ENCODE measurements around the gene MCC. TPM values are rescaled to one million over a fixed set of nuclear protein-coding genes. Genes with fewer than 3 reads are reported as not detected.

MCC gene
- total and polyA plus RNA-seq, 4 donors, result 1.6 to 38.6 (median 11.2) TPM

DNA sequence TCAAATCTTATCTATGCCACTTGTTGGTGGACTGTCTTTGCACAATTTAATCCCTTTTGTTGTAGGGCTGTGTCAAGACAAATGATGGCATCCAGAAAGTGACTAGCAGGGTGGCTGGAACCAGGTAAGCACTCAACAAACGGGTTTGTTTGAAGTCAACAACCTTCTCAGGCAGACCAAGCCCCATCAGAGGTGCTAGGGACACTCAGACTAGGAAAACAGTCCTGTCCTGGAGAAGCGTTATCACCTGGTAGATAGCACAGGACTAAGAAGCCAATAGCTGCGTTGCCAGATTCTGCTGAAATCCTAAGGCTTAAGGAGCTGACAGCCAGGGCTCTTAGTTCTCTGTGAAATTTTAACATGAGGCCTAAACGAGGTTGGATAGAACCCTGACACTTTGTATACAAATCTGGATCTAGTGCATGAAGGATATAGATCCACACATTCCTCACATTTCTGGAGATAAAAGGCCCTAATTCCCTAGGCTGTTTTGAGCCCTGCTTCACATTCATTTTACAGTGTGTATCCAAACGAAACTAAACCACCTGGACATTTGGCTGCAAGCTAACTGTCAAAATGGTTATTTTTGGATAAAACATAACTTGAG is 331.9 kb downstream of the MCC start:
- no peak overlapping the region for H3K27ac ChIP-seq (ENCODE audit: low read depth in 1 of 2, low read length in 1 of 2)
- H3K27me3 ChIP-seq (ENCODE audit: control insufficient read depth in 3 of 3, insufficient read depth in 3 of 3, low read length in 2 of 3), result no peaks in the 10 kb centered on the region
- WGBS, 2 donors, result 81 to 83% methylated on average over 5 of the region's 5 CpGs
- H3K9me3 ChIP-seq (ENCODE audit: control insufficient read depth in 4 of 4, insufficient read depth in 3 of 4, low read length in 3 of 4), result peaks cover 0 to 3% (median 0%) of the 10 kb centered on the region in 4 donors
- H3K4me1 ChIP-seq (ENCODE audit: control insufficient read depth in 5 of 5, insufficient read depth in 5 of 5, low read length in 5 of 5), result peaks cover 0 to 7% (median 0%) of the 10 kb centered on the region in 5 donors
- H3K4me3 ChIP-seq, result no peak overlapping the region
- ATAC-seq (ENCODE audit: insufficient read depth, low FRiP score), result no peak
- H3K9ac ChIP-seq (ENCODE audit: insufficient read depth in 1 of 2, low read length in 2 of 2), result no peak overlapping the region
- no peak for DNase-seq
- peaks cover 0 to 3% (median 0%) of the 10 kb centered on the region in 4 donors for H3K36me3 ChIP-seq (ENCODE audit: control insufficient read depth in 4 of 4, insufficient read depth in 4 of 4, low read length in 4 of 4)
- TF ChIP-seq, protein P1, sequence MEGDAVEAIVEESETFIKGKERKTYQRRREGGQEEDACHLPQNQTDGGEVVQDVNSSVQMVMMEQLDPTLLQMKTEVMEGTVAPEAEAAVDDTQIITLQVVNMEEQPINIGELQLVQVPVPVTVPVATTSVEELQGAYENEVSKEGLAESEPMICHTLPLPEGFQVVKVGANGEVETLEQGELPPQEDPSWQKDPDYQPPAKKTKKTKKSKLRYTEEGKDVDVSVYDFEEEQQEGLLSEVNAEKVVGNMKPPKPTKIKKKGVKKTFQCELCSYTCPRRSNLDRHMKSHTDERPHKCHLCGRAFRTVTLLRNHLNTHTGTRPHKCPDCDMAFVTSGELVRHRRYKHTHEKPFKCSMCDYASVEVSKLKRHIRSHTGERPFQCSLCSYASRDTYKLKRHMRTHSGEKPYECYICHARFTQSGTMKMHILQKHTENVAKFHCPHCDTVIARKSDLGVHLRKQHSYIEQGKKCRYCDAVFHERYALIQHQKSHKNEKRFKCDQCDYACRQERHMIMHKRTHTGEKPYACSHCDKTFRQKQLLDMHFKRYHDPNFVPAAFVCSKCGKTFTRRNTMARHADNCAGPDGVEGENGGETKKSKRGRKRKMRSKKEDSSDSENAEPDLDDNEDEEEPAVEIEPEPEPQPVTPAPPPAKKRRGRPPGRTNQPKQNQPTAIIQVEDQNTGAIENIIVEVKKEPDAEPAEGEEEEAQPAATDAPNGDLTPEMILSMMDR (IDR thresholded peaks at IDR 0.05; ENCODE audit: control extremely low read depth, extremely low read depth), result no peak

DNA sequence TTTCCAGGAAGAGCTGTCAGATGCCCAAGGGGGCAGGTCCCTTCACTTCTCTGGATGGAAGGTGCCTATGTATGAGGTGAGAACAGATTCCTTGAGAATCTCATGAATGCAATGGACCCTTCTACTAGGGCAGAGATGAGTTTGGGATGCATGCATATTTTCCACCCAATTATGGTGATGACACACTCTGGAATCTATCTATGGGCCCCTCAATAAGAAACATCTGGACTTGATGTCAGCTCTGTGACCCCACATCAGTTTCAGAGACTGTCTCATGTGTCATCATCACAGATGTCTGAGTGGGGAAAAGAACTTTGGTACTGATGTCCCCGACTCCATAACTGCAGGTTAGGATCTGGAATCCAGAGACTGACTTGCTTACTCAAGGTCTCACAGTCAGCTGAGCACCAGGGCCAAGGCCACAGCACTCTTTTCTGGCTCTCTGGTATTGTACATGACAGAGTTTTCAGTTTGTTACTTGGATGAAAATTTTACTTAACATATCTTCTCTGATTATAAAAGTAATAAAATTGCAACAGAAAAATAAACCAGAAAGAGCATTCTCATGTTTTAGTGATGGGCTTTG is 334.6 kb downstream of the MCC start:
- TF ChIP-seq, protein P1 (IDR thresholded peaks at IDR 0.05; ENCODE audit: control extremely low read depth, extremely low read depth), result no peak
- no peak overlapping the region for H3K9ac ChIP-seq (ENCODE audit: insufficient read depth in 1 of 2, low read length in 2 of 2)
- H3K4me3 ChIP-seq, result no peak overlapping the region
- H3K36me3 ChIP-seq (ENCODE audit: control insufficient read depth in 4 of 4, insufficient read depth in 4 of 4, low read length in 4 of 4), result peaks cover 0 to 3% (median 0%) of the 10 kb centered on the region in 4 donors
- ATAC-seq (ENCODE audit: insufficient read depth, low FRiP score) (no peak), DNase-seq (no peak)
- H3K9me3 ChIP-seq (ENCODE audit: control insufficient read depth in 4 of 4, insufficient read depth in 3 of 4, low read length in 3 of 4), result peaks cover 0 to 3% (median 0%) of the 10 kb centered on the region in 4 donors
- H3K27ac ChIP-seq (ENCODE audit: low read depth in 1 of 2, low read length in 1 of 2), result no peak overlapping the region
- peaks cover 0 to 13% (median 0%) of the 10 kb centered on the region in 5 donors for H3K4me1 ChIP-seq (ENCODE audit: control insufficient read depth in 5 of 5, insufficient read depth in 5 of 5, low read length in 5 of 5)
- WGBS, 2 donors, result 60 to 89% methylated on average over 1 of the region's 1 CpG
- no peaks in the 10 kb centered on the region for H3K27me3 ChIP-seq (ENCODE audit: control insufficient read depth in 3 of 3, insufficient read depth in 3 of 3, low read length in 2 of 3)

DNA sequence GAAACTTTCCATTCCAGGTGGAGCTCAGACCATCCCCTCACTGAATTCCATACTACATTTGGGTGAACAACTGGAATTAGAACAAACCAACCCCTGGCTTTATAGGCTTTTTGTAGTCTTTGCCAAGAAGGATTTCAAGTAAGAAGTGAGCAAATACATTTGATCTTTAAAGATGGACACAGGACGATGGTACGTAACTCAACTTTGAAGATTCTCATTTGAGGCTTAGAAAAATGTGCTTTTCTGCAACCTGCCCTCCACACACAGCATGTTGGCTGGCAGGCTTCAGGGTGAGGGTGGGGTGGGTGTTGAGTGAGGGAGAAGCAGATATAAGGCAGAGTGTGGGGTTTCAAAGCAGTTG is 335.9 kb downstream of the MCC start:
- Histone ChIP-seq H3K4me1 (ENCODE audit: control insufficient read depth in 5 of 5, insufficient read depth in 5 of 5, low read length in 5 of 5) (peaks cover 0 to 5% (median 0%) of the 10 kb centered on the region in 5 donors), H3K27me3 (ENCODE audit: control insufficient read depth in 3 of 3, insufficient read depth in 3 of 3, low read length in 2 of 3) (no peaks in the 10 kb centered on the region), H3K4me3 (no peak overlapping the region), H3K27ac (ENCODE audit: low read depth in 1 of 2, low read length in 1 of 2) (no peak overlapping the region), H3K9ac (ENCODE audit: insufficient read depth in 1 of 2, low read length in 2 of 2) (no peak overlapping the region), H3K36me3 (ENCODE audit: control insufficient read depth in 4 of 4, insufficient read depth in 4 of 4, low read length in 4 of 4) (peaks cover 0 to 3% (median 0%) of the 10 kb centered on the region in 4 donors), H3K9me3 (ENCODE audit: control insufficient read depth in 4 of 4, insufficient read depth in 3 of 4, low read length in 3 of 4) (peaks cover 0 to 3% (median 0%) of the 10 kb centered on the region in 4 donors)
- TF ChIP-seq, protein P1 (IDR thresholded peaks at IDR 0.05; ENCODE audit: control extremely low read depth, extremely low read depth), result no peak
- ATAC-seq (ENCODE audit: insufficient read depth, low FRiP score) (no peak), DNase-seq (no peak)
- 91 to 92% methylated on average over 2 of the region's 2 CpGs for WGBS, 2 donors
